K562 (cell line): ENCODE measurements around the gene KNCN. TPM values are rescaled to one million over a fixed set of nuclear protein-coding genes. Genes with fewer than 3 reads are reported as not detected.

Experiments used
- ARID1B ChIP-seq: fragments of 450-650 bp; IDR thresholded peaks from 2 replicates; pipeline ENCODE4 v1.6.1; 2016; ENCODE audit warnings: antibody characterized with exemption, mild to moderate bottlenecking, inconsistent platforms
- ARNT ChIP-seq, 2 experiments: fragments of 450-650 bp; IDR thresholded peaks; 2 replicates each; pipeline ENCODE4 v1.6.1; 2016; ENCODE audit warnings: mild to moderate bottlenecking in 1 of 2
- BRD4 ChIP-seq: fragments of 200-600 bp; sonication (generic); IDR thresholded peaks from 2 replicates; pipeline ENCODE4 v1.6.1; 2017; ENCODE audit warnings: inconsistent platforms
- CBFB ChIP-seq: sonication (generic); formaldehyde crosslinking; IDR thresholded peaks from 2 replicates; pipeline ENCODE4 v1.4.0; 2020; ENCODE audit warnings: mild to moderate bottlenecking, missing genetic modification reagents
- CEBPB ChIP-seq: fragments of 450-650 bp; IDR thresholded peaks from 2 replicates; pipeline ENCODE4 v1.6.1; 2016; ENCODE audit warnings: missing genetic modification characterization, missing compliant biosample characterization
- FOXA1 ChIP-seq: fragments of 450-650 bp; IDR thresholded peaks from 2 replicates; pipeline ENCODE4 v1.6.1; 2016; ENCODE audit warnings: mild to moderate bottlenecking, borderline replicate concordance
- FOXK2 ChIP-seq, 2 experiments: fragments of 450-650 bp; IDR thresholded peaks in 1 of 2; conservative IDR thresholded peaks in 1 of 2; 2 replicates each; pipeline ENCODE4 v1.6.1; 2016; ENCODE audit warnings: low read depth in 2 of 2, mild to moderate bottlenecking in 1 of 2
- FOXP1 ChIP-seq: sonication (generic); formaldehyde crosslinking; IDR thresholded peaks from 2 replicates; pipeline ENCODE4 v1.8.0; 2022; ENCODE audit warnings: mild to moderate bottlenecking, missing genetic modification reagents
- HDAC8 ChIP-seq: fragments of 450-650 bp; IDR thresholded peaks from 2 replicates; pipeline ENCODE4 v1.6.1; 2016; ENCODE audit warnings: mild to moderate bottlenecking, missing genetic modification characterization, moderate library complexity, missing compliant biosample characterization
- HIVEP1 ChIP-seq: fragments of 250-450 bp; sonication (Bioruptor Pico); IDR thresholded peaks from 2 replicates; pipeline ENCODE4 v1.4.0; 2020; ENCODE audit warnings: mild to moderate bottlenecking
- MCM7 ChIP-seq, 2 experiments: fragments of 450-650 bp; IDR thresholded peaks; 2 replicates each; pipeline ENCODE4 v1.6.1; 2016 to 2018
- MYNN ChIP-seq, 2 experiments: sonication (generic); formaldehyde crosslinking in 1 of 2; IDR thresholded peaks; 2 replicates each; pipeline versions ENCODE4 v1.5.0 to v1.6.1; 2016 to 2020; ENCODE audit warnings: antibody characterized with exemption in 1 of 2, missing genetic modification reagents in 1 of 2
- NFE2L1 ChIP-seq: fragments of 450-650 bp; IDR thresholded peaks from 2 replicates; pipeline ENCODE4 v1.6.1; 2016; ENCODE audit warnings: missing genetic modification characterization, low read depth, mild to moderate bottlenecking, missing compliant biosample characterization, moderate library complexity, borderline replicate concordance
- POLR3A ChIP-seq: IDR thresholded peaks from 2 replicates; pipeline ENCODE4 v1.6.1; 2011; ENCODE audit warnings: borderline replicate concordance, mild to moderate bottlenecking, moderate library complexity; ENCODE audit not compliant: insufficient read length, insufficient read depth; ENCODE audit errors: extremely low read depth
- PRMT5 ChIP-seq: sonication (generic); formaldehyde crosslinking; IDR thresholded peaks from 2 replicates; pipeline ENCODE4 v1.5.0; 2020; ENCODE audit warnings: missing genetic modification reagents
- YY1 ChIP-seq, 3 experiments: IDR thresholded peaks; 2 replicates each; pipeline ENCODE4 v1.6.1; 2011; ENCODE audit warnings: low read length in 2 of 3, mild to moderate bottlenecking in 2 of 3, moderate library complexity in 2 of 3, borderline replicate concordance in 1 of 3, control low read depth in 1 of 3, low read depth in 1 of 3; ENCODE audit not compliant: insufficient read depth in 3 of 3, insufficient replicate concordance in 2 of 3, control insufficient read depth in 1 of 3, insufficient read length in 1 of 3; ENCODE audit errors: extremely low read depth in 1 of 3
- ZNF174 ChIP-seq: fragments of 250-450 bp; sonication (Bioruptor Pico); IDR thresholded peaks from 2 replicates; pipeline ENCODE4 v1.4.0; 2020; ENCODE audit warnings: mild to moderate bottlenecking
- ZNF551 ChIP-seq: fragments of 250-450 bp; sonication (Bioruptor Pico); IDR thresholded peaks from 2 replicates; pipeline ENCODE4 v1.5.0; 2021; ENCODE audit warnings: mild to moderate bottlenecking, moderate library complexity
- ZNF79 ChIP-seq: fragments of 250-450 bp; sonication (Bioruptor Pico); IDR thresholded peaks from 2 replicates; pipeline ENCODE4 v1.4.0; 2020; ENCODE audit warnings: low read depth, mild to moderate bottlenecking, moderate library complexity
- polyA plus RNA-seq, 8 experiments: library from polyadenylated mRNA; depleted of rRNA in 4 of 8; stranded (reverse) in 5 of 8; unstranded in 3 of 8; fragments of >200 nt; fragmentation: Nextera tagmentation in 2 of 8; fragmentation: Illumina TruSeq in 1 of 8; extraction: Ambion mirVana in 2 of 8; extraction: Trizol in 1 of 8; gene quantifications; 2 replicates each; pipeline versions ENCODE4 v1.2.1 to v1.2.3, GENCODE V29; 2011 to 2014; ENCODE audit warnings: inconsistent platforms in 1 of 8, missing spikeins in 1 of 8
- total RNA-seq, 7 experiments: library from RNA; depleted of rRNA in 6 of 7; stranded (reverse); fragments of >200 nt in 6 of 7; fragmentation: Illumina TruSeq in 2 of 7; extraction: Trizol in 2 of 7; gene quantifications; 2 replicates each; pipeline versions ENCODE4 v1.2.1 to v1.2.3, GENCODE V29; 2011 to 2021; ENCODE audit warnings: low replicate concordance in 1 of 7
- TF ChIP-seq, protein P1 (sequence below), 2 experiments: fragments of 450-650 bp in 1 of 2; sonication (generic) in 1 of 2; formaldehyde crosslinking in 1 of 2; IDR thresholded peaks in 1 of 2; conservative IDR thresholded peaks in 1 of 2; 2 replicates each; pipeline versions ENCODE4 v1.6.1 to v1.8.1; 2016 to 2023; ENCODE audit warnings: mild to moderate bottlenecking in 2 of 2, moderate library complexity in 2 of 2, inconsistent platforms in 1 of 2, missing genetic modification reagents in 1 of 2
- TF ChIP-seq, protein P2 (sequence below): fragments of 250-450 bp; sonication (Bioruptor Pico); IDR thresholded peaks from 2 replicates; pipeline ENCODE4 v1.5.0; 2021
- TF ChIP-seq, protein P3 (sequence below), 2 experiments: fragments of 250-450 bp in 1 of 2; fragments of 450-650 bp in 1 of 2; sonication (Bioruptor Pico) in 1 of 2; IDR thresholded peaks; 2 replicates each; pipeline versions ENCODE4 v1.6.1 to v1.8.0; 2016 to 2021; ENCODE audit warnings: mild to moderate bottlenecking in 2 of 2, moderate library complexity in 2 of 2, missing compliant biosample characterization in 1 of 2, missing genetic modification characterization in 1 of 2
- TF ChIP-seq, protein P4 (sequence below): fragments of 450-650 bp; formaldehyde crosslinking; IDR thresholded peaks from 2 replicates; pipeline ENCODE4 v1.4.0; 2022; ENCODE audit warnings: mild to moderate bottlenecking, moderate library complexity

The KNCN gene
- total and polyA plus RNA-seq, 9 of the 15 experiments (the other 6 are each of a cell fraction or from before 2014, with no cell fraction given), result not detected

DNA sequence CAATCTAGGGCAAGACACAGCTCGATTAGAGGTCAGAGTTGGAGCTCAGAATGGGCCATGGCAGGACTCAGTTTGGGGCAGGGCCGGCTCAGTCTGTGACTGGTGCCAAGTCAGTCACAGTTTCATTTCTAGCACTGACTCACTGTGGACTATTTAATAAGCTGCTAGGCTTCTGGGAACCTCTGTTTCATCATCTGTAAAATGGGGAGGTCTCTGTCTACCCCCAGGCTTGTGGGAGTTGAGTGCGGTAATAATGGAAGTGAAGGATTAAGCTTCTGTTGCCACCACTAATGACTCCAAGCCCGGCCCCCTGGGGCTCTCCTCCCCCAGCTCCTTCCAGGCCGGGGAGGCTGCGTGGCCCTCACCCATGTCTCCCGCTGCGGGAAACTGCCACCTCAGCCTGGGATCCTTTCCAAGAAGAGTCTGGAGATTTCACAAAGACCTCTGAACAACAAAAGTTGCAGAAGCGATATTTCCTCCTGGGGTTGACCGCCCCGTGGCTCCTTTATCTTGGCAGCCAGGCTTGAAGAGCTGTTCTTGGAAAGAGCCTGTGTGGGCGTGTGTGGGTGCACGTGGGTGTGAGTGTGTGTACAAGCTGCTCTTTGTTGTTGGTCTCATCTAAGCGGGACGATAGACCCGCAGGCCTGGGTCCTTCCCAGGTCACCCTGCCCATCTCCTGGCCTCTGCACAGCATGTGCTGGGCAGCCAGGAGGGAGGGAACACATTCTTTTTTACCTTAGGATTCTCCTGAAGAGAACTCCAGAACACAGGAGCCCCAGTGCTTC, 29.1 kb downstream of the KNCN start (continued):
- TF ChIP-seq PRMT5 (CRISPR knock-in tag), result no peak
- TF ChIP-seq, protein P1, sequence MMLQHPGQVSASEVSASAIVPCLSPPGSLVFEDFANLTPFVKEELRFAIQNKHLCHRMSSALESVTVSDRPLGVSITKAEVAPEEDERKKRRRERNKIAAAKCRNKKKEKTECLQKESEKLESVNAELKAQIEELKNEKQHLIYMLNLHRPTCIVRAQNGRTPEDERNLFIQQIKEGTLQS (IDR thresholded peaks at IDR 0.05), result peak; percentile 86
- TF ChIP-seq, protein P1 (CRISPR knock-in tag; conservative IDR thresholded peaks at IDR 0.05), result no peak; the same call in none of the 2 replicates
- no peak for TF ChIP-seq CBFB
- TF ChIP-seq MYNN (IDR thresholded peaks at IDR 0.05), result peak; percentile 94
- TF ChIP-seq MYNN (CRISPR knock-in tag; IDR thresholded peaks at IDR 0.05), result no peak
- peak; percentile 88 to 89; a peak in 2 of 4 replicates for TF ChIP-seq ARNT (IDR thresholded peaks at IDR 0.05)
- peak; percentile 98 for TF ChIP-seq FOXK2 (conservative IDR thresholded peaks at IDR 0.05 in 1 of 2, IDR thresholded peaks at IDR 0.05 in 1 of 2; ENCODE audit: low read depth in 2 of 2)
- TF ChIP-seq, protein P2, sequence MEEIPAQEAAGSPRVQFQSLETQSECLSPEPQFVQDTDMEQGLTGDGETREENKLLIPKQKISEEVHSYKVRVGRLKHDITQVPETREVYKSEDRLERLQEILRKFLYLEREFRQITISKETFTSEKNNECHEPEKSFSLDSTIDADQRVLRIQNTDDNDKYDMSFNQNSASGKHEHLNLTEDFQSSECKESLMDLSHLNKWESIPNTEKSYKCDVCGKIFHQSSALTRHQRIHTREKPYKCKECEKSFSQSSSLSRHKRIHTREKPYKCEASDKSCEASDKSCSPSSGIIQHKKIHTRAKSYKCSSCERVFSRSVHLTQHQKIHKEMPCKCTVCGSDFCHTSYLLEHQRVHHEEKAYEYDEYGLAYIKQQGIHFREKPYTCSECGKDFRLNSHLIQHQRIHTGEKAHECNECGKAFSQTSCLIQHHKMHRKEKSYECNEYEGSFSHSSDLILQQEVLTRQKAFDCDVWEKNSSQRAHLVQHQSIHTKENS (CRISPR knock-in tag), result no peak
- no peak for TF ChIP-seq FOXA1
- TF ChIP-seq ZNF551 (CRISPR knock-in tag), result no peak
- TF ChIP-seq ARID1B, result peak; percentile 98
- TF ChIP-seq BRD4, result no peak
- TF ChIP-seq HDAC8 (tag), result no peak
- TF ChIP-seq ZNF79 (CRISPR knock-in tag), result no peak
- no peak for TF ChIP-seq HIVEP1 (CRISPR knock-in tag)
- TF ChIP-seq FOXP1 (CRISPR knock-in tag), result peak; percentile 60; the same call in 1 of the 2 replicates
- TF ChIP-seq POLR3A, result no peak
- no peak for TF ChIP-seq ZNF174
- no peak for TF ChIP-seq MCM7 (IDR thresholded peaks at IDR 0.05)
- no peak for TF ChIP-seq NFE2L1 (tag)
- peak; percentile 93 for TF ChIP-seq CEBPB (tag)
- TF ChIP-seq YY1 (IDR thresholded peaks at IDR 0.05; ENCODE audit: borderline replicate concordance in 1 of 3, control insufficient read depth in 1 of 3, extremely low read depth in 1 of 3, insufficient read depth in 3 of 3, insufficient read length in 1 of 3, insufficient replicate concordance in 2 of 3, low read depth in 1 of 3, low read length in 2 of 3), result peak in 2 of 3 experiments; percentile 35 to 56
- TF ChIP-seq, protein P3, sequence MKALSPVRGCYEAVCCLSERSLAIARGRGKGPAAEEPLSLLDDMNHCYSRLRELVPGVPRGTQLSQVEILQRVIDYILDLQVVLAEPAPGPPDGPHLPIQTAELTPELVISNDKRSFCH (CRISPR knock-in tag; IDR thresholded peaks at IDR 0.05), result no peak
- TF ChIP-seq, protein P3 (tag; IDR thresholded peaks at IDR 0.05), result peak; percentile 83
- TF ChIP-seq, protein P4, sequence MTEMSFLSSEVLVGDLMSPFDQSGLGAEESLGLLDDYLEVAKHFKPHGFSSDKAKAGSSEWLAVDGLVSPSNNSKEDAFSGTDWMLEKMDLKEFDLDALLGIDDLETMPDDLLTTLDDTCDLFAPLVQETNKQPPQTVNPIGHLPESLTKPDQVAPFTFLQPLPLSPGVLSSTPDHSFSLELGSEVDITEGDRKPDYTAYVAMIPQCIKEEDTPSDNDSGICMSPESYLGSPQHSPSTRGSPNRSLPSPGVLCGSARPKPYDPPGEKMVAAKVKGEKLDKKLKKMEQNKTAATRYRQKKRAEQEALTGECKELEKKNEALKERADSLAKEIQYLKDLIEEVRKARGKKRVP (CRISPR knock-in tag), result no peak
